HUDEP-2 (cell line): ENCODE data around the gene IDUA.

Source experiments
- DNase-seq, 76 experiments: peaks; one replicate each; lab custom pipeline; 2025; ENCODE audit not compliant: unreplicated experiment in 76 of 76; lab: John Stamatoyannopoulos, UW

IDUA gene

GRCh38 chr4:1027915-1028238 lies 41.0 kb downstream of the IDUA start:
- DNase-seq: peak in 3 of 76 experiments; percentile 10 to 50 (median 34)

- peak in 3 of 76 experiments; percentile 47 to 77 (median 69) for DNase-seq
These were observed 41.9 kb downstream of the IDUA start for GRCh38 chr4:1028574-1029220.

- DNase-seq: peak in 75 of 76 experiments; percentile 56 to 98 (median 95)
These were observed 42.7 kb downstream of the IDUA start for GRCh38 chr4:1029529-1029928.

GRCh38 chr4:1030031-1030430 lies 43.2 kb downstream of the IDUA start:
- peak in 74 of 76 experiments; percentile 16 to 97 (median 76) for DNase-seq

GRCh38 chr4:1030559-1030958 lies 43.7 kb downstream of the IDUA start:
- DNase-seq: peak in 69 of 76 experiments; percentile 3 to 96 (median 59)

- DNase-seq: no peak
These were observed 44.5 kb downstream of the IDUA start for GRCh38 chr4:1031346-1031745.

GRCh38 chr4:1031956-1032795 lies 45.3 kb downstream of the IDUA start:
- DNase-seq: peak in 39 of 76 experiments; percentile 4 to 55 (median 22)

GRCh38 chr4:1032861-1033260 lies 46.0 kb downstream of the IDUA start:
- DNase-seq: no peak

- no peak for DNase-seq
These were observed 47.2 kb downstream of the IDUA start for GRCh38 chr4:1033840-1034551.

- DNase-seq: no peak
These were observed 48.7 kb downstream of the IDUA start for GRCh38 chr4:1035510-1035909.

- DNase-seq: peak in 1 of 76 experiments; percentile 24
These were observed 49.3 kb downstream of the IDUA start for GRCh38 chr4:1036095-1036494.

GRCh38 chr4:1036976-1037810 lies 50.3 kb downstream of the IDUA start:
- DNase-seq: no peak

GRCh38 chr4:1038948-1039492 lies 52.2 kb downstream of the IDUA start:
- no peak for DNase-seq

- peak in 18 of 76 experiments; percentile 10 to 45 (median 22) for DNase-seq
These were observed 52.9 kb downstream of the IDUA start for GRCh38 chr4:1039493-1040343.

GRCh38 chr4:1040344-1041146 lies 53.7 kb downstream of the IDUA start:
- DNase-seq: no peak

GRCh38 chr4:1041147-1041935 lies 54.5 kb downstream of the IDUA start:
- no peak for DNase-seq

GRCh38 chr4:1041936-1042330 lies 55.1 kb downstream of the IDUA start:
- DNase-seq: no peak
